ENCODE measurements around the gene CDC14A. TPM values are rescaled to one million over a fixed set of nuclear protein-coding genes. Genes with fewer than 3 reads are reported as not detected.
A peak's percentile ranks its signal among the peaks of the same experiment; 100 is the strongest.

The CDC14A gene
- total RNA-seq, 1 donor from 2014 or later = 0.79 TPM

GRCh38 chr1:100552922-100553321, 200.6 kb downstream of the CDC14A start:
- no peak for FAIRE-seq
- Histone ChIP-seq H3K36me3 (ENCODE audit: control insufficient read depth, insufficient read depth, low read length) (no peaks in the 10 kb centered on the region), H3K4me3 (ENCODE audit: low read depth, low read length) (no peak overlapping the region), H3K27me3 (ENCODE audit: control insufficient read depth, insufficient read depth, low read length) (no peaks in the 10 kb centered on the region)
- no peak for TF ChIP-seq CTCF (IDR thresholded peaks at IDR 0.05; ENCODE audit: insufficient read depth, low read length, severe bottlenecking)
- no peak for DNase-seq (ENCODE audit: low read depth)

- TF ChIP-seq CTCF (IDR thresholded peaks at IDR 0.05; ENCODE audit: insufficient read depth, low read length, severe bottlenecking) = no peak
- H3K4me3 ChIP-seq (ENCODE audit: low read depth, low read length) = no peak overlapping the region
- FAIRE-seq = no peak
- no peak for DNase-seq (ENCODE audit: low read depth)
- no peaks in the 10 kb centered on the region for H3K27me3 ChIP-seq (ENCODE audit: control insufficient read depth, insufficient read depth, low read length)
- no peaks in the 10 kb centered on the region for H3K36me3 ChIP-seq (ENCODE audit: control insufficient read depth, insufficient read depth, low read length)
Measured at GRCh38 chr1:100556181-100556580, 203.9 kb downstream of the CDC14A start.

- TF ChIP-seq CTCF (IDR thresholded peaks at IDR 0.05; ENCODE audit: insufficient read depth, low read length, severe bottlenecking) = no peak
- Histone ChIP-seq H3K36me3 (ENCODE audit: control insufficient read depth, insufficient read depth, low read length) (no peaks in the 10 kb centered on the region), H3K4me3 (ENCODE audit: low read depth, low read length) (no peak overlapping the region), H3K27me3 (ENCODE audit: control insufficient read depth, insufficient read depth, low read length) (no peaks in the 10 kb centered on the region)
- FAIRE-seq = no peak
- DNase-seq (ENCODE audit: low read depth) = no peak
Measured at GRCh38 chr1:100556925-100557605, 204.8 kb downstream of the CDC14A start.

- FAIRE-seq (no peak), DNase-seq (ENCODE audit: low read depth) (no peak)
- no peak for TF ChIP-seq CTCF (IDR thresholded peaks at IDR 0.05; ENCODE audit: insufficient read depth, low read length, severe bottlenecking)
- Histone ChIP-seq H3K4me3 (ENCODE audit: low read depth, low read length) (no peak overlapping the region), H3K27me3 (ENCODE audit: control insufficient read depth, insufficient read depth, low read length) (no peaks in the 10 kb centered on the region), H3K36me3 (ENCODE audit: control insufficient read depth, insufficient read depth, low read length) (no peaks in the 10 kb centered on the region)
Measured at GRCh38 chr1:100557606-100557953, 205.3 kb downstream of the CDC14A start.

GRCh38 chr1:100565533-100565932, 213.2 kb downstream of the CDC14A start:
- H3K27me3 ChIP-seq (ENCODE audit: control insufficient read depth, insufficient read depth, low read length) = no peaks in the 10 kb centered on the region
- no peak for DNase-seq (ENCODE audit: low read depth)
- no peak for TF ChIP-seq CTCF (IDR thresholded peaks at IDR 0.05; ENCODE audit: insufficient read depth, low read length, severe bottlenecking)
- FAIRE-seq = peak; percentile 7
- H3K4me3 ChIP-seq (ENCODE audit: low read depth, low read length) = no peak overlapping the region
- H3K36me3 ChIP-seq (ENCODE audit: control insufficient read depth, insufficient read depth, low read length) = no peaks in the 10 kb centered on the region
